ENCODE measurements around the gene SP110.
A peak's percentile ranks its signal among the peaks of the same experiment; 100 is the strongest.

The SP110 gene

DNA sequence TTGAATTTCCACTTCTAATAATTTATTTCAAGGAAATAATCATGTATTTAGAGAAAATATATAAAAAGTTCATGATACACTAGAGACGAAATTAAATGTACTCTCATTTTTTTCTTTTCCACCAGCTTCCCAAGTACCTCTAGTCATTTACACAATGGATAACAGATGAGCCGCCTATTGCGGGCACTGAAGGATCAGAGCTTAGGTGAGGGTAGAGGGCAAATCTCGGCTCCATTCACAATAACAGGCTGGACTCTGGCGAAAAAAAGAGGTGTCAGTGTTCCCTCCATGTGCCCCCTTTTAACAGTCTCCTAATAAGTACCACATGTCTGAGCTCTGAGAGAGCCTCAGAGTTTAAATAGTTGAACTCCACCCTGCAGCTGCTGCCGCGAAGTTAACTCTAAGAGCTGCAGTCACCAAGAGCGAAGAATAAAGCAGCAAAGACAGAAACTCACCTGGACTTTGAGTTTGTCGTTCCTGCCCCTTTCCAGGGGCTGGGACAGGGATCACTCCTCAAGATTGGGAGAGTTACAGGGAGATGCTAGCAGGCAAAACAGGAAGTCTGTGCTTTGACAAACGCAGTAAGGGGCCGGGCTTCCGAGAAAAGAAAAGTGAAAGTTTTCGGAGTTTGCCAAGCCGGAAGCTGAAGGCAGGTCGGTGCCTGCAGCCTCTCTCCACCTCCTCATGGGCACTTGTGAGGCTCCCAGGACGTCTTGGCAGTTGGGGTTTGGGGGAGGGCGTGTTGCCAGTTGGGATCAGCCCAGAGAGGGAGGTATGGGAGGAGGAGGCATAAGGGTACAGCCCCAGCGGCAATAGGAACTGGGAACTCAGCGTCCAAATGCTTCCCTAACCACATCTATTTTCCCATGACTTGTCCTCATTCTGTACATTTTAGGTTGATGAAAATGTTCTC is at the start of gene SP110:
SP110 (minus strand) TSS at position 566 of the 913 bp plus-strand sequence. CDS start 3,057 bp downstream, outside the sequence.
- peak; percentile 92 for DNase-seq (ENCODE audit: low spot score)

DNA sequence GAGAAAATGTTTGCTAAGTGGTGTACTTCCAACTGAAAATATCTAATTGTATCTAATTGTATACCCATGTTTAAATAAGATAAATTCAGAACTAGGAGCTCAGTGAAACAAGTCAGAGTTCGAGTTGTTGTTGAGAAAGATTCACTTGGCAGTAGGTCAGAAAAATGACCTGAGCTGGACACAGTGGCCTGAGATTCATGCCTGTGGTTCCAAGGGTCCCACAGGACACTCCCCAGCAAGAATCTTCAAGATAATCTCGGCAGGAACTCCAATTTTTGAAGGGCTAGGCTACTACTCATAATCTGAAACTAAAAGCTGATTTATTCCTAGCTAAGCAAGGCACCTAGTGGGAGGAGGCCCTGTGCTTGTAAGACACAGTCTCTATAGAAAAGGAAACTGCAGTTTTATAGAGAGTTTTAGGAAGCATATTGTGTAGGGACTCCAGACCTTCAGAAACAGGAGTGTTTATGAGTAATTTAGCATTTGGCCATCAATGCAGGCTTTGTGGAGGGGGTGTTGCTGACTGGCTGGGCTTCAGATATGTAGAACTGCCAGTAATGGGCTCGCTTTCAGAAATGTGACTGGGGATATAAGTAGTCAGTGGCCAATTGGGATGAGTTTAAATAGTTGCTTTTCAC is 48.9 kb upstream of the SP110 start:
- DNase-seq (ENCODE audit: low spot score): no peak

DNA sequence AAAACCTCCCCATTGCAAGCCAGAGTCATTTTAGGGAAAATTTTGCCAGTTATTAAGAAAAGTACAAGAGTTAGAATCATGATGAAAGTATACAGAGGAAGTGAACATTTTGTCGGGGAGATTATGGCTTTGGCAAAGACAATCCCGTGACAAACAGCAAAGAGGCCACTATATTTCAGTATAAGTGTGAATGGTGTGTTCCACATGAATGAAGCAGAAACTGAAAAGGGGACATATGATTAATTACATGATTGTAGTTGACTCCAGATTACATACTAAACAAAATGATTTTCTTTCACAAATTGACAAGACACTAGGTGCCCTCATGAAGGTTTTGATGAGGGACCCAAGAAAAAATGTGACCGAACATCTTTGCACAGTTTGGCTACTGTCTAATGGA is 47.8 kb upstream of the SP110 start:
- no peak for DNase-seq (ENCODE audit: low spot score)

DNA sequence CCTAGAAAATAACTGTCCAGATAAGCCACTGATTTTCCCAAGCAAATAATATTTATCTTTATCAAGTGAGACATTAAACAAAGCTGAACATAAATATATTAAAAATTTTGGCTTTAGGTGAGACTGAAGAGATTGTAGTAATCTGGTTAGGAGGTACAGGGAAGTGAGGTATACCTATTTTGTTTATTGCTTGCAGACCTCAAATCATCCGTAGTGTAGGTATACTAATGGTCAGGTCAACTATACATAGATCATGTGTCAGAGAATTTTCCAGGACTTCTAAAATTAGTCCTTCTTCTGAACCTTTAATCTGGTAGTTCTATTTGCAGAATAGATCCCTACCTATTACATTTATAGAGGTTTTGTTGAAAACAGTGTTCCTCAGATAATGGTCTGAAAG is 47.3 kb upstream of the SP110 start:
- DNase-seq (ENCODE audit: low spot score): no peak

DNA sequence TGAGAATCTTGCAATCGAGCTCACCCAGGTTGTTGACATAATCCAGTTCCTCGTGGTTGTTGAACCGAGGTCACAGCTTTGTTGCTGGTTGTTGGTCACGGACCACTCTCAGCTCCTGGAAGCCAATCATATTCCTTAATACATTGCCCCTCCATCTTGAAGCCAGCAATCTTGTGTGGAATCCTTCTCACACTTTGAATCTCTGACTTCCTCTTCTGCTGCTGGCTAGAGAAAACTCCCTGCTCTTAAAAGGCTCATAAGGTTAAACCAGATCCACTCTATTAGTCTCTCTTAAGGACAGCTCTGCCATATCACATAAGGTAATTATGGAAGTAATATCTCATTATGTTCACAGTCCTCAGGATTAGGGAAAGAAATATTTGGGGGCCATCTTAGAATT is 46.9 kb upstream of the SP110 start:
- DNase-seq (ENCODE audit: low spot score): no peak

DNA sequence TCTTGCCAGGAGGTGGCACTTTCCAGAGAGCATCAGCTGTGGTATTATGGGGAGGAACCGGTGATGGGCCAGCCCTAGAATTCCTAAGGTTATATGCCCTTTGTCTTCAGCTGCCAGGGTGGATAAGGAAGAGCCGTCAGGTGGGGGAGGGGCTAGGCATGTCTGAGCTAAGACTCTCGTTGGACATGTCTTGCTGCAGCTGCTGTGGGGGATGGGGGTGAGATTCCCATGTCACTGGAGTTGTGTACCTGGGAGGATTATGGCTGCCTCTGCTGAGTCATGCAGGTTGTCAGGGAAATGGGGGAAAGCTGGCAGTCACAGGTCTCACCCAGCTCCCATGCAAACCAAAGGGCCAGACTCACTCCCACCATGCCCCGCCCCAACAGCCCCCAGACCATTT is 45.2 kb upstream of the SP110 start:
- DNase-seq (ENCODE audit: low spot score): peak; percentile 52

DNA sequence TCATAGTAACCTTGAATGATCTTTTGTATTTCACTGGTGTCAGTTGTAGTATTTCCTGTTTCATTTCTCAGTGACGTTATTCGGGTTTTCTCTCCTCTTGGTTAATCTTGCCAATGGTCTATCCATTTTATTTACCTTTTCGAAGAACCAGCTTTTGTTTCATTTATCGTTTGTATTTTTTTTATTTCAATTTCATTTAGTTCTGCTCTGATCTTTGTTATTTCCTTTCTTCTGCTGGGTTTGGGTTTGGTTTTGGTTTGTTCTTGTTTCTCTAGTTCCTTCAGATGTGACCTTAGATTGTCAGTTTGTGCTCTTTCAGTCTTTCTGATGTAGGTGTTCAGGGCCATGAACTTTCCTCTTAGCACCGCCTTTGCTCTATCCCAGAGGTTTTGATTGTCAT is 42.5 kb upstream of the SP110 start:
- DNase-seq (ENCODE audit: low spot score): no peak

DNA sequence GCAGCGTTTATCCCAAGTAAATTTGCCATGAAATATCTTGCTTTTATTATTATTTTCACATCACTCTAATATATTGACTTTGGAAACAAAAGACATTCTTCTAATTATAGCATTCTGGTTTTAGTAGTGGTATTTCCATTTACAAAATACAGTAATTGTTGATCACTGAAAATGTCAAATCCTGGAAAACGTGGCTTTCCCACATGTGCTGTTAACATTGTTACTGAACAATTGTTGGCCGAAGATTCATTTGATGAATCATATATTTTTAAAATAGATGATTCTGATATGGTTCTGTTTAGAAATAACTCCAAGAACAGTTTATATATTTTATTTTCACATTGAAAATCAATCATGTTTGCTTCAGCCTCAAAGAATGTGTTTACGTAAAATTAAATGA is 38.7 kb upstream of the SP110 start:
- DNase-seq (ENCODE audit: low spot score): no peak

DNA sequence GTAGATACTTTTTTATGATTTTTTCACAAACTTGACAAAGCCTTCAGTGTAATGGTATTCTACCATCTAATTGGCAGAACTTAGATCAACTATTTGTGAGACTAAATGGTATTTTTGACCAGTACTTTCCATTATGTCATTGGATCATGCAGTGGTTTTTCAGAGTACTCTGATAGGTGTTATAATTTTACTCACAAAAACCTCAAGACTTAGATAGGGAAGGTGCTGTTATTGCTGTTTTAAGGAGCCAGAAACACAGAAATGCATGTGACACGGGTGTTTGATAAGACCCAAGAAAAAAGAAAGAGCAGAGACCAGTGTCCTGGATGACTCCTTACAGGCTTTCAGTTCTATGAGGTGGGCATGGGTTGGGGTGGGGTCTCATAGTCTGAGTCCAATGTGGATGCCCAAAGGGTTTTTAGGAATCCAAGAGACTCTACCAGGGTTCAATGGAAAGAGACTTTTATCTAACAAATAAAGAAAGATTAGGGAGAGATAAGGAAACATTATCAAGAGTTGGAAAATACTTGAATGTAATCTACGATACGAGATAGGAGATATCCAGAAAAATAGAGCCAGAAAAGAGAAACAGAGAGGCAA is 37.0 kb upstream of the SP110 start:
- no peak for DNase-seq (ENCODE audit: low spot score)

DNA sequence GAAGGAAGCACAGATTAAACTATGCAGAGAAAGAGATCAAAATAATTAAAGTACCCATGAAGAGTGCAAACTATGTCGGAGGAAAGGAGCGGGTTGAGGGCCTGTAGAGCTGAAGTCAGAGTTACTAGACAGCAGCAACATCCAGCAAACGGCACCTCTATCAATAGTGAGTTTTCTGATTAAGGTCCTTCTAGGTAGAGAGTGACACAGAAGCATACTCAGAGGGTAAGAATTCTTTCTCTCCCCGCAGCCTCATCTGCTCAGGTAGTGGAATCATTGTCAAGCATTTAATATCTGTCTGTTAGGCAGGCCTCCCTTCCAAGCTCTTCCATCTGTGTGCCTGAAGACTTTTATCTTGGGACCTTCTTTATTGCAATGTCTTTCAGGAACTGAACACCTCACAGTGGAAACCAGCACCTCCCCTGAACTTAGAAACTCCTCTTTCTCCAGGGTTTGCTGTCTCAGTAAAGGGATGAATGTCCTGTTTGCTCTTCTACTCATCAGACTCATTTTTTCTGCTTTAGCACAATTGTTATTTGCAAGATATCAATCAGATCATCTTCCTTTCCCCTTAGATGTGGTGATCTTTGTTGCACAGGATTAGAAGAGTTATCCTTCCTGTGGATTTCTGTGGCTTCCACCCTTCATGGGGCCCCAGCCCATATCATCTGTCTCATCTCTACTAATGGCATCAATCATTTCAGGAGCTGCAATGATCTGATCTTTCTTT is 34.5 kb upstream of the SP110 start:
- no peak for DNase-seq (ENCODE audit: low spot score)

DNA sequence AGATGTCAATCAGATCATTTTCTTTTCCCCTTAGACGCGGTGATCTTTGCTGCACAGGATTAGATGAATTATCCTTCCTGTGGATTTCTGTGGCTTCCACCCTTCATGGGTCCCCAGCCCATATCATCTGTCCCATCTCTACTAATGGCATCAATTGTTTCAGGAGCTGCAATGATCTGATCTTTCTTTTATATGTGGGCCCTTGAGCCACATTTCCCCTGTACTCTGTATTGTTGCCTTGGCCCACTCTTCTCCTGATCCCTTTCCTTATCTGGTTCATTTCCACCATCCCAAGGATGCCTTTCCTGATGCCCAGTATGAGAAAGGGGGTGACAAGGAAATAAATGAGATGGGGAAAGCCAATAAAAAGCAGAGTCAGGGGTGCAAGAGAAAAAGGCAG is 30.4 kb upstream of the SP110 start:
- no peak for DNase-seq (ENCODE audit: low spot score)

DNA sequence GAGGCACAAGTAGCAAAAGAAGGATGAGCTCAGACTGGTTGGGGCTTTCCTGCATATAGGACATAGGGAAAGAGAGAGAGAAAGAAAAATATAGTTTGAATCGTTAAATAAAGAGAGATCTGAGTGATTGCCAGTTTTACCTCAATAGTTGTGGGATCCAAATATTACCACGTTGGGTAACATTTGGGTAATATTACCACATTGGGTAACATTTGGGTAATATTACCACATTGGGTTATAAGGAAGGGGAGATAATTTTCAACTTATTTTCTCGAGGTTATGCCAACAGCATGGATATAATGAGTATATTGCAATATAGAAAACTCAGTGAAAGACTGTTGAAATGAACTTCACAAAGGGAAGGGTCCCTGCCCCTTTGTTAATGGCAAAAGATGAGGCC is 26.4 kb upstream of the SP110 start:
- no peak for DNase-seq (ENCODE audit: low spot score)

DNA sequence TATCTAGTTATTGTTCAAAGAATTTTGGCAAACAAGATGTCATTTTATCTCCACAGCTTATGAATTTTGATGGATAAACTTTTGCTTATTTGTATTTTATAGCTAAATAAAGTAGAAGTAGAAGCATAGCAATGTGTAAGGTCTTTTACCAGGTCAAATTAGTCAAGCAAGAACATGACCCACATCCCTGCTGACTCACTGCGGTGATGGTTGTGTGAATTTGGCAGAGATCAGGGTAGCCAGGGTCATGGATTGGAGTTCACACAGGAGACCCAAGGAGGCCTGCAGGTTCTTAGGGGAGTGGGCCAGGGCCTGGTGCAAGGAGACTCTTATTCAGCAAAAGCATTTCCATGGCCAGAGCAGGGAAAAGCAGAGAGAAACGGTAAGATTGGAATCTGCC is 24.4 kb upstream of the SP110 start:
- peak; percentile 16 for DNase-seq (ENCODE audit: low spot score)

DNA sequence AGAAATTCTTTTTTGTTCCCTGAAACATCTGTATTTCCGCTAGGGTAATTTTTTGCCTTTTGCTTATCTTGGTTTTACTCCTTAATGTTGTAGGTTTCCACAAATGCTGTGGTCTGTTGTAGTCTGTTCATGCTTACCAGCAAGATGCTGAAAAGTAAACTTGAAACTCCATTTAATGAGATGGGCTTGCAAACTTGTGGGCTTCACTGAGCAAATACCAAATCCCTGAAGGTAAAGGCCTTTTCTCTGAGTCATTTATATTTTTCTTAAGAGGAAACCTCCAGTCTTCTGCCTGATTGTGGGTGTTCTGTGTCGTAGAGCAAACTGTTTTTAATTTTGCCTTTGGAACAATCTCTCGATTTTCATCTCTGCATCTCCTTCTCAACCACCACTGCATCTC is 15.1 kb upstream of the SP110 start:
- DNase-seq (ENCODE audit: low spot score): peak; percentile 35

DNA sequence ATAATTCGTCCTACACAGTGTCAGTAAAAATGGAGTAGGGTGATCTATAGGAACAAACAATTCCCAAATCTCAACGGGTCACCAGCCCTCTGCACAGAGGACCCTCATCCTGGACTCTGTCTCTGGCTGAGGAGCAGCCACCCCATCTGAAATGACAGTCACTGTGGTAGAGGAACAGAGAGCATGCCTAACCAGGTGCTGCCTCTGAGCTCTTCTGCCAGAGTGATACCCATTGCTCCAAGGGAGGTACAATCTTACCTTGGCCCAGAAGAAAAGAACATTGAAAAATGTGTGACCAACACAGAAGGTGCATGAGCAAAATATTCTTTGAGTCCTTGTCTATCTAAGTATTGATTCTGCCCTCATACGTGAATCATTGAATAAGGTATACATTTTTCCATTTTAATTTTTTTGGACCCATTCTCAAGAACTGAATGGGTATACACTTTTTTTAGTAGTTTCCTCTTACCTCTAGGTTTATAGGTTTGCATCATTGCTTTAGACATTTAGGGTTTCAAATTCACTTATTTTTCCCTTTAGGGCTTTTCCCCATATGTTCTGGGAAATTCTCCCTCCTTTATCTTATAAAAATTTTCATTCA is 14.4 kb upstream of the SP110 start:
- no peak for DNase-seq (ENCODE audit: low spot score)

DNA sequence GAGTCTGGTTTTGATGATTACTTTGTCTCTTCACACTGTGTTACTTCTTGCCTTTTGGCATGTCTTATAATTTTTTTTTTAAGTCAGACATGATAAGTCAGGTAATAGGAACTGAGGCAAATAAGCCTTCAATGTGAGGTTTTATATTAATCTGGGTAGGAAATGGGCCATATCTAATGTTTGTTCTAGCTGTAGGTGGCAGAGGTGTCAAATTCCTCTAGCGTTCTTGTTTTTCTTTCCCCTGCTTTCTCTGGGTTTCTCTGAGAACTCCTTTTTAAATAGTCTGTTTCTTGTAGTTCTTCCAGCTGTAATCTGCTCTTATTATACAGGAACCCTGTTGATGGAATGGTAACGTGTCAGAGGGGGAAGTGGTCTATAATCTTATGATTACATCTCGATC is 11.5 kb upstream of the SP110 start:
- peak; percentile 12 for DNase-seq (ENCODE audit: low spot score)

DNA sequence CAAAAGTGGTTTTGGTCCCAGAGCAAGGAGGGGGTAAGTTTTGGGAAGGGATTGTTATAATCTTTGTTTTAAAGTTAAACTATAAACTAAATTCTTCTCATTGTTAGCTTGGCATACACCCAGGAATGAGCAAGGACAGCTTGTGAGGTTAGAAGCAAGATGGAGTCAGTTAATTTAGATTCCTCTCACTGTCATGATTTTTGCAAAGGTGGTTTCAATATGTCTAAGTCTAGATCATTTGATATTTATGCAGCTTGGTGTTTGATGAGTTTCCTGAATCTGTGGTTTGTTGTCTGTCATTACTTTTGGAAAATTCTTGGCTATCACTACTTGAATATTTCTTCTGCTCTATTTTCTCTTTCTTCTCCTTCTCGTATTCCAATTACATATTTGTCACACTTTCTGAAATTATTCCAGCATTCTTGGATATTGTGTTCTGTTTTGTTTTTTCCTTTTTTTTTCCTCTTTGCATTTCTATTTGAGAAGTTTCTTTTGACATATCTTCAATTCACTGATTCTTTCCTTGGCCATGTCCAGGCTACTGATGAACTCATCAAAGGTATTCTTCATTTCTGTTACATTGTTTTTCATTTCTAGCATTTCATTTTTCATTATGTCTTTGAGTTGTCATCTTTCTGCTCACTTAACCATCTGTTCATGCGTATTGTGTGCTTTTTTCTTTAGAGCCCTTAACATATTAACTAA is 10.9 kb upstream of the SP110 start:
- no peak for DNase-seq (ENCODE audit: low spot score)

DNA sequence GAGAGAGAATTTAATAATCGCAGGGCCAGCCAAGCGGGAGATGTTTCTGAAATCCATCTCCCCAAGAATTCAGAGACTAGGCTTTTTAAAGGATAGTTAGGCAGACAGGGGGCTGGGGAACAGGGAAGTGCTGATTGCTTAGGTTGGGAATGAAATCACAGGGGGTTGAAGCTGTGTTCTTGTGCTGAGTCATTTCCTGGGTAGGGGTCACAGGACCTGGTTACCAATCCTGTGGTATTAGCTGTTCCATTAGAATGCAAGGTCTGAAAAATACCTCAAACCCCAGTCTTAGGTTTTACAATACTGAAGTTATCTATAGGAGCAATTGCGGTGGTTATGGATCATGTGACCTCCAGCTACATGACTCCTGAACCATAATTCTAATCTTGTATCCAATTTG is 10.3 kb upstream of the SP110 start:
- DNase-seq (ENCODE audit: low spot score): peak; percentile 97

DNA sequence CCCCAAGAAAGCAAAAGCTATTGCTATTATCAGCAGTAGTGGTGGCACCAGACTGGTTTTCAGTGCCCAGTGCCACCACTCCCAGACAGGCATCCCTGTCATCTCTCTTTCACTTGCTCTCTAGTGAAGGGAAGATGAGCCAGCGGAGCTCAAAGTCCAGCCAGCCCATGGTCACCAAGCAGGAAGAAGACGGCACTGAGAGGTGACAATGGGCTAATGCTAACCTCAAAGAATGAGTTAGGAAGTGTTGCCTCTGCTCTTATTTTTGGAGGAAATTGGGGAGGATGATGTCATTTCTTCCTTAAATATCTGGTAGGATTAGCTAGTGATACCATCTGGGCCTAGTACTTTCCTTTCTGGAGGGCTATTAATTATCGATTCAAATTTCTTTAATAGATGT is 7.4 kb upstream of the SP110 start:
- DNase-seq (ENCODE audit: low spot score): no peak

DNA sequence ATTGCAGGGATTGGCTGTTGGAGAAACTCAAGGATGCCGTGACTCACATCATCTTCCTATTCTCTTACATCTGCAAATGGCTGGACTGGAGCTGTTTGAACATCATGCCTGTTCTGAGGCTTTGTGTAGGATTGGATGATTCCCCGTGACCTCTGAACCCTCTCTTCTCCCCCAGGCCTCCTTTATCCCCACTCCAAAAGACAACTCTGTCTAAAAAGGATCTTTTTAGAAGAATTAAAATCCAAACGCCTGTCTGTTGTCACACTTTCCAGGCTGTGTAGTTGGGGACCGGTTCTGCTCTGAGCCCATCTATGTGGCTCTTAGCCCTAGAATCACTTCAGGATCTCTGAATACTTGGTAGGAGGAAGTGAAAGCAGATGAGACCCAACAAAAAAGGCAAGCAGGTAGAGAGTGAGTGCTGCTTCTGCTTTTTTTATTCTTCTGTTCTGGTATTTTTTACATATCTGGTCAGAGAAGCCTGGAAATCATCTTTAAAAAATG is 6.3 kb upstream of the SP110 start:
- no peak for DNase-seq (ENCODE audit: low spot score)

DNA sequence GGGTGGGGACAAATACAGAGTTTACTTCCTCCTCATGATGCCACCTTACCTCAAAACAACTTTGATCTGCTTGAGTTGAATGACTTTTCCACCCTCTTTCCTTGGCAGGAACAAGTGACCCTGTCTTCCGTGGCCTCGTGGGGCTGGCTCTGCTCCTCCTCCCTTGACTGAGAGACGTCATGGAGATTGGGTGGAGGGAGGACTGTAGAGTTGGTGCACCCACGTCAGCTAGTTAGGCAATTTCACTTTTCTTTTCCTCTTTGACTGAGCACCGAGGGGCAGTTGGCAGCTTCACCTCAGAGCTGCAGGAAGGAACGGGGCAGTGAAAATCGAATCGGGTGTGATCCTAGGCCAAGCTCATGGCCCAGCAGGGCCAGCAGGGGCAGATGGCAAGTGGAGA is 5.7 kb upstream of the SP110 start, which contains the start of gene SP140:
SP140 (plus strand) TSS at position 251 of the 400 bp plus-strand sequence; CDS start at position 360, 109 bp downstream.
- no peak for DNase-seq (ENCODE audit: low spot score)
